SK-N-DZ (cell line): ENCODE measurements around the gene AQP4.

Source experiments
- DNase-seq: peaks from one replicate; pipeline ENCODE4 v3.0.0-alpha.2; 2015; ENCODE audit warnings: low spot score

The AQP4 gene

DNA sequence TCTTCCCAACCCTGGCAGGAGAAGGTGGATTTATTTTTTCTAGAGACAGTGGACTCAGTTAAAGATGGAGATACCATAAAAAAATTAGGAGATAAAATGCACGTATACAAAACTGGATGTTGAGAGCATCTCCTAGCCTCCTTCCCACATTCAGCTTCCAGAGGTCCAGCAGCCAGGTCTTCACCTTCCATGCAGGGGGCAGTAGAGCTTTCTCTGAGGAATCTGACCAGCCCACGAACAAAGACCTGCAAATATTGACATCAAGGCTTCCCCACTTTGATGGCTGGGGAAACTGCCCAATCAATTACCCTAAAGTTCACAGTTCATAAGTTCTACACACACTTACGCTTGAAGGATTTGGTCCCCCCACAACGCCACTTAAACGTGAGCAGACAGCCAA lies 24.5 kb downstream of the AQP4 start:
- DNase-seq, result no peak

DNA sequence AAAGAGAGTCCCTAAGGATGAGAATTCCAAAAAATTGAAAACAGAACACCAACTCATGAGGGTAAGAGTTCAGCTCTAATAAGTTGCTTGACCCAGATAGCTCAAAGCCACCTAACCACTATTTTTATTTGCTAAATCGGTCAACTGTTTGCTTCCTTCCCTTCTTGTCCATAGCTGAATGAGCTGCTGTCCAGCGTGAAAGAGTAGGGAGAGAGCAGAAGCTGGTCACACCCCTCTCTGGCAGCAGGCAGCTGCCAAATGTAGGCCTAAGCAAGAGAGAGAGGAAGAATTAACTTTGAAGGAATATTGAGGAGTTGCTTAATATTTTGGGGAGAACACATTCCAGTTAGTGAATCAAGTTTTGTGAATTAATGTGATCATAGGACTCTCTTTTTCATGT lies 25.9 kb downstream of the AQP4 start:
- no peak for DNase-seq

DNA sequence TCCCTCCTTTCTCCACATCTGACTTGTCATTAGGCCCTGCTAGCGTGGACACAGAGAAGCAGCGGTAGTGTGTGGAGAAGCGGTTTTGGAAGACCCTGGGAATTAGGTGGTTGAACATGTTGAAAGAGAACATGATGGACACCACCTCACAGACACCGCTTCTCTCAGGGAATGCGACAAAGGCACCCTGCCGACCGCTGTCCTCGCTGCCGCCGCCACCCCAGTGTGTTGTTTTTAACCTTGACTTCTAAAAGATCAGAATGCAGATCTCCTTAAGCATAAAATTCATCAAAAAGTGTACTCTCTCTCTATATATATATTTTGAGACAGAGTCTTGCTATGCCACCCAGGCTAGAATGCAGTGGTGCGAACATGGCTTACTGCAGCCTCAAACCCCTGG lies 33.2 kb downstream of the AQP4 start:
- DNase-seq, result no peak

- no peak for DNase-seq
Observed at GRCh38 chr18:26827581-26827980, 37.9 kb downstream of the AQP4 start.

- no peak for DNase-seq
Observed at GRCh38 chr18:26826656-26827235, 38.8 kb downstream of the AQP4 start.

DNA sequence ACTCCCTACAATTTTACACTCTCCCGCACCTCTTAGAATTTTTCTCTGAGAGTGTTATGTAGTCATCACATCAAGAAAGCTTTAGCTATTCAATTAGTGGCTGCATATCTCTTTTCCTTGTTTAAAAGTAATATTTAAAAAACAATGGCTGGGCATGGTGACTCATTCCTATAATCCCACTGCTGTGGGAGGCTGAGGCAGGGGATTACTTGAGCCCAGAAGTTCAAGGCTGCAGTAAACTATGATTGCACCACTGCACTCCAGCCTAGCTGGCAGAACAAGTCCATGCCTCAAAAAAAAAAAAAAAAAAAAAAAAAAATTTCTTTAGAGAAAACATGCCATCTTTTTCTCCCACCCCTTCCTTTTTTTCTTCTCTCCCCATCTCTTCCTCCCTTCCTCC lies 44.3 kb downstream of the AQP4 start:
- DNase-seq, result no peak

DNA sequence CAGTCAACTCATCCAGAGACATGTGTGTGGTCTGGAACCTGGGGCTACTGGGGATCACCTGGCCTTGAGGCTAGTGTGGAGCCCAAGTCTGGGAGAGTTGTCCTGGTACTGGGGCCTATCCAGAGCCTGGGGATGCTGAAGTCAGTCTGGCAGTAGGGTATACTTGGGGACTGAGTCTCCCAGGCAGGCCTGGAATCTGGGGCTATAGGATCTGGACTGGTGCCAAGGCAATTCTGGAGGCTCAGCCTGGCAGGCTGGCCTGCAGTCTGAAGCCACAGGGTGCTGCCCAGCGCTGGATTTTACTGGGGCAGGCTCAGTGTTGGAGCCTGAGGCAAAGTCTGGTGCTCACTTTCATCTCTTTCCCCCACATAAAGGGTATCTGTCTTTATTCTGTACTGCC lies 46.5 kb downstream of the AQP4 start:
- no peak for DNase-seq

DNA sequence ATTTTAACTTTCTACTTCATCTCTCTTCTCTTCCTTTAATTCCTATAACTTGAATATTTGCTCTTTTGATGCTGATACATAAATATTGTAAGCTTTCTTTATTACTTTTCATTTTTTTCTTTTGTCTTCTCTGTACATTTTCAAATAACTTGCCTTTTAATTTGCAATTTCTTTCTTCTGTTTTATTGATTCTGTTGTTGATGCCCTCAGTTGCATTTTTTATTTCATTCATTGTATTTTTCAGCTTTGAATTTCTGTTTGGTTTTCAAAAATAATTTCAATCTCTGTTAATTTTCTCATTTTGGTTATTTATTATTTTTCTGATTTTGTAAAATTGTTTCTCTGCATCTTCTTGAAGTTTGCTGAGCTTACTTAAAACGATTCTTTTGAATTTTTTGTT lies 47.0 kb downstream of the AQP4 start:
- DNase-seq, result no peak

GRCh38 chr18:26813043-26813442 lies 52.5 kb downstream of the AQP4 start:
- DNase-seq, result peak; percentile 73

DNA sequence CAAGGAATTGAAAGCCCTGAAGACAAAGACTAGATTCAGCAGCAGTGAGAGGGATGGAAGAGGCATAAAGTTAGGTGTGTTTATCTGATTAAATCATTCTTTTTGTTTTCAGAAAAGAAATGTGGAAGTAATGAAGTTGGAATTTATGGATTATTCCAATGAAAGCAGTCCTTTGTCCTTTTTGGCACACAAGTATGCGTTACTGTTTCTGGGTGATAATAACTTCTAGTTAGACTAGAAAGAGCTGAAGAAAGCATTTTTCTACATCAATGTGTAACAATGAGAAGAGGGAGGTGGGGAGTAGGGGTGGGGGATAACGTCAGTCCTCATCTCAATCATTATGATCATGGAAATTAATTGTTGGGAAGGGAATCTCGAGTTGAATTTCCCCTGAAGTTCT lies 53.0 kb downstream of the AQP4 start:
- DNase-seq, result no peak

GRCh38 chr18:26809346-26809745 lies 56.2 kb downstream of the AQP4 start:
- no peak for DNase-seq

- no peak for DNase-seq
Observed at GRCh38 chr18:26806224-26806623, 59.3 kb downstream of the AQP4 start.

DNA sequence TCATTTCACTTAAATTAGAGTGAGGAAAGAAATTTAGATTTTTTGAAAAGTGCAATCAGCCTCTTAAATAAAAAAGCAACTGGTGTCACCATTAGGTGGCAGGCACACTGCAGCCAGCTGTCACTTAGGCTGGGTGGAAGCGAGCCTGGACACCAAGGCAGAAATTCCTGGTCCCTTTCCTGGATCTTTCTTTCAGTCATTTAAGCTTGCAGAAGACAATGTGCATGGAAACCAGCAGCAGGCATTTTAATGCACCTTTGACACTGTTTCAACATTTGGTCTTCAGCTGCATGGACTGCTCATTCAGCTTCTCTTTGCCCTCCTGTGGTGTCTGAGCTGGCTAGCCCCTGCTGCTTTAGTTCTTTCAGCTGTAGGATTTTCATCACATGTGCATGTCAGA lies 61.0 kb downstream of the AQP4 start:
- peak; percentile 49 for DNase-seq

DNA sequence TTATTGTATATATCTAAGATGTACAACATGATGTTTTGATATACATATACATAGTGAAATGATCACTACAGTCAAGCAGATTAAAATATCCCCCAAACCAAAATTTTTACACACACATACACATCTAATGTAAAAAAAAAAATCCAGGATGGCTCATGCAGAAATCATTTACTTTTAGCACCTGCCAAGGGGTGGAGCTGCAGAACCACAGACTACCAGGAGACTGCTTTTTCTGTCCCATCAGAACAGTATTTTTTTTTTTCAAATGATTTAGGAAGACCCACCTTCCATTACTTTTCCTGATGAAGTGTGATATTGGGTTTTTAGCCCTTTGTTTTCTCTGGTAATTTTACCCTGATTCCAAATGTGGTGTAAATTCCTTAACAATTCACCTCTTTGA lies 61.9 kb downstream of the AQP4 start:
- DNase-seq, result peak; percentile 12

- no peak for DNase-seq
Observed at GRCh38 chr18:26802330-26803200, 62.9 kb downstream of the AQP4 start.
